T-helper 22 cell (primary cell): ENCODE measurements around the gene NADK2.
"Not testable (repeated sequence)": the region's sequence is repeated elsewhere in the genome, so short reads cannot be mapped to it uniquely, and the experiment has no call there.

Source experiments
- DNase-seq: peaks from one replicate; pipeline ENCODE4 v3.0.0-alpha.2; 2020; ENCODE audit warnings: low read depth

NADK2 gene

DNA sequence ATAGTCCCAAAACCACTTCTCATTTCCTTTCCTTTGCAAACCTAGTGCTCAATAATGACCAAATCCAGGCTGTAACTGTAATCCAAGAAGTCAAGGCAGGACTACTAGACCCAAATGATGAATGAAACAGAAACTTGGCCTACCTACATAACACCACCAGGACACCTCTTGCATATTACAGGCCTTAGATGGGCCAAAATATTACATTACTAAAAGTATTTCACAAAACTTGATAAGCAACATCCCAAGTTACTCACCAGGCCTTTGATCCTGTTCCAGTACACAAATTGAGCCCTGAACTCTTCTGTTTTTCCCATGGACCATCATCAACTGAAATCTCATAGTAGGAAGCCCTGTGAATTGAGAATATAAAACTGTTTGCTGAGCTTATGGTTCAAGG, 34.8 kb downstream of the NADK2 start:
- no peak for DNase-seq

DNA sequence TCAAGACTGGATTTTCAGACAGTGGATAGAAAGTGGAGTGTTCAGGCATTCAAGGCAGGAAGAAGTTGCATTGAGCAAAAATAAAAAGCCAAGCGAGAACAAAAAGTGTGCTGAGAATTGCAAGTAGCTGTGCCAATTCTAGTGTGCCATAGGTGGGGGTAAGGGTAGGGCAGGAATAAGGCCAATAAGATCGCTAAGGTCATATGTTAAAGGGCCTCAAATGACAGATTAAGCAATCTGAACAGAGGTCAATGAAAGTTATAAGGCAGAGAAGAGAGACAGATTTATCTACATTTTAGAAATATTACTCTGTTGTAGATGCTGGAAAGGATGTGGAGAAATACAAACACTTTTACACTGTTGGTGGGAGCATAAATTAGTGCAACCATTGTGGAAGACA, 36.4 kb downstream of the NADK2 start:
- no peak for DNase-seq

DNA sequence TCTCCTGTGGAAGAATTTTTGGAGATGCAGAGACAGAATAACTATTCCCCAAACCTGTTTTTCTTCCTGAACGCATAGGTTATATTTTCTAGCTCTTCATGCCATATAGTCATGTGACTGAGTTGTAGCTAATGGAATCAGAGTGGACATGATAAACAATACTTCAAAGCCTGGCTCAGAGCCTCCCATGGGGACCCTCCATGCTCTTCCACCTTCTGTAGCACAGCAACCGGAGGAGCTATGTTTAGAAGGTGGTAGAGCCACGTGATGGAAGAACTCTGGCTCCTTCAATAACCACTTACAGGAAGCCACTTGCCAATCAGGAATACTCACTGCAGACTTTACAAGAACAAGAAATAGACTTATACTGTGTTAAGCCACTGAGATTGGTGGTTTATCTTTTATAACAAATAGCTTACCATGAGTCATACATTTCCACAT, 39.2 kb downstream of the NADK2 start:
- DNase-seq, result no peak

DNA sequence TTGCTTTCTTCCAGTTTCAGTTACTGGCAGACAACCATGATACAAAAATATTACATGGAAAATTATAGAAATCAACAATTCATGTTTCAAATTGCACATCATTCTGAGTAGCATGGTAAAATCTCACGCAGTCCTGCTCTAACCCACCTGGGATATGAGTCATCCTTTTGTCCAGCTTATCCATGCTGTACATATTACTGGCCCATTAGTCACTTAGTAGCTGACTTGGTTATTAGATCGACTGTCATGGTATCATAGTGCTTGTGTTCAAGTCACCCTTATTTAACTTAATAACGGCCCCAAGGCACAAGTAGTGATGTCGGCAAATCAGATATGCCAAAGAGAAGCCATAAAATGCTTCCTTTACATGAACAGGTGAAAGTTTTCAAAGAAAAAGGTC, 41.2 kb downstream of the NADK2 start:
- no peak for DNase-seq

- DNase-seq, result no peak
Observed at GRCh38 chr5:36199620-36200019, 42.1 kb downstream of the NADK2 start.

DNA sequence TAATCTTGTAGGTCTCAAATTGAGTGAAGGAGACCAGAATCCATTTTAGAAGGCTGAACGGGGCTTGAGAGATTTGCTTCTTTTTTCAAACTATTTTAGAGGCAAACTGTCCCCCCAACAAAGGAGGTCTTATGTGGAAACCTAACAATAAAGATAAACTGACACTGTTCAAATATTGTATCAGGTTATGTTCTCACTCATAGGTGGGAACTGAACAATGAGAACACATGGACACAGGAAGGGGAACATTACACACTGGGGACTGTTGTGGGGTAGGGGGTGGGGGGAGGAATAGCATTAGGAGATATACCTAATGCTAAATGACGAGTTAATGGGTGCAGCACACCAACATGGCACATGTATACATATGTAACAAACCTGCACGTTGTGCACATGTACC, 42.9 kb downstream of the NADK2 start:
- not testable (repeated sequence) for DNase-seq

DNA sequence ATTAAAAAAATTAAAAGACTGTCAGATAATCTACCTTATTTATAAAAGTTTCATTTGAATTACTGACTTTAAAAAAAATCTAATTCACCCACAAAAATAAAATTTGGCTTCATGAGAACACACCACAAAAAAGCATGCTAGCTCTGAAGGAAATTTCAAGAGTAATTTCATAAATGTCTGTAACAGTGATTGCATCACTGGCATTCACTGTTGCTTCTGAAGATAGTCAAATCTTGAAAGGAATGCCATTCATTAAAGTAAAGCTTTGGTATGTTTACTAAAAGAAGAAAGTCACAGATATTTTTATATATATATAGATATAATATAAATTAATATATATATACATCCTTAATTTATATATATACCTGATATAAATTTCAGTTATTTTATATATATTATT, 43.4 kb downstream of the NADK2 start:
- no peak for DNase-seq

GRCh38 chr5:36193746-36194145, 48.0 kb downstream of the NADK2 start:
- no peak for DNase-seq

DNA sequence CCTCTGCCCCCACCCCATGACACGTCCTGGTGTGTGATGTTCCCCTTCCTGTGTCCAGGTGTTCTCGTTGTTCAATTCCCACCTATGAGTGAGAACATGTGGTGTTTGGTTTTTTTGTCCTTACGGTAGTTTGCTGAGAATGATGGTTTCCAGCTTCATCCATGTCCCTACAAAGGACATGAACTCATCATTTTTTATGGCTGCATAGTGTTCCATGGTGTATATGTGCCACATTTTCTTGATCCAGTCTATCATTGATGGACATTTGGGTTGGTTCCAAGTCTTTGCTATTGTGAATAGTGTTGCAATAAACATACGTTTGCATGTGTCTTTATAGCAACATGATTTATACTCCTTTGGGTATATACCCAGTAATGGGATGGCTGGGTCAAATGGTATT, 57.3 kb downstream of the NADK2 start:
- DNase-seq, result not testable (repeated sequence)

- DNase-seq, result no peak
Observed at GRCh38 chr5:36181774-36182173, 60.0 kb downstream of the NADK2 start.

GRCh38 chr5:36180556-36181350, 61.0 kb downstream of the NADK2 start:
- no peak for DNase-seq

- DNase-seq, result no peak
Observed at GRCh38 chr5:36179950-36180349, 61.8 kb downstream of the NADK2 start.

GRCh38 chr5:36178524-36178890, 63.2 kb downstream of the NADK2 start:
- no peak for DNase-seq

DNA sequence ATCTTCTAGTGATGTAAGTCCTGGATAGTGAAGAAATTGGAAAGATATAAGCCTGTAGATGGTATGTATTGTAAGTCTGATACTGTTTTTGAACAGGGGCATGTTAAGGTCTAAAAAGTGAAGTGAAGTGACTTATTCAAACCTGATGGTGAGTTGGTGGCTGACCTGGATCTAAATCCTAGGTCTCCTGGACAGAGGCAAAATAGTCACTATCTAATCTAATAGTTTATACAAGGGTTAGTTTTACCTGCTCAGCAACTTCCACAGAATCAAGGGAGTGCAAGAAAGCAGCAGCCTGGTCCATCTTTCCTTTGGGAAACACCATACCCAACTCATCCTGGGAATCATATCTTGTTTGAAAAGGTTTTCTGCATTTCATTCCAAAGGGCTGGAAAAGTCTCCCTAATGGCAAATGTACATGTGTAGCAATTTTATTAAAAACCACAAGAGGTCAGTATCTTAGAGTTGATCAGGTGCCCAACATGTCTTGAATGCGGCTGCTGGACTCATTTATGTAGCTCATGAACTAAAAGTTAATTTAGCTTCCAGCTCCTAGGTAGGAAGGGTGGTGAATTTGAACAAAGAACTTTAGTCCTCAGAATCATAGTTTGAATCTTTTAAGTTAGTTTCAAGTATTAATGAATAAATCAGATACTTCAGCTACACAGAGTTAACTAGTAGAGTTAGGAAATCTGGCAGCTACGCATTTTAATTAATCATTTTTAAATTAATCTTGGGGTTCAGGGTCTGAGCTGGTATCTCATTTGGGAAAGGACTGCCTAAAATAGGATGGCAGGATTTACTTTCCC, 63.8 kb downstream of the NADK2 start:
- DNase-seq, result no peak

GRCh38 chr5:36177154-36177553, 64.6 kb downstream of the NADK2 start:
- no peak for DNase-seq

DNA sequence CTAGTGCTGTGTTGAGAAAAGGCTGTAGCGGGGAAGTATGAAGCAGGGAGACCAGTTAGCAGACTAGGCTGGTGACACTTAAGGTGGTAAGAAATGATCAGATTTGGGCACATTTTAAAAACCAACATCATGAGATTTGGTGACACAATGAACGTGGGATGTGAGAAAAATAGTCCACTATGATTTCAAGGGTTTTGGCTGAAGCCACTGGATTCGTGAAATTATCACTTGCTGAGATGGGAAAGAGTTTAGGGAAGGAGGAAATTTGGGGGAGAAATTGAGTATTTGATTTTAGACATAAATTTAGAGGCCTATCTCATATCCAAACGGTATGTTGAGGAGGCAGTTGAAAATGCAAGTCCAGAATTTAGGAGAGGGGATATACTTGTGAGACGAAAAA, 66.7 kb downstream of the NADK2 start:
- DNase-seq, result no peak

DNA sequence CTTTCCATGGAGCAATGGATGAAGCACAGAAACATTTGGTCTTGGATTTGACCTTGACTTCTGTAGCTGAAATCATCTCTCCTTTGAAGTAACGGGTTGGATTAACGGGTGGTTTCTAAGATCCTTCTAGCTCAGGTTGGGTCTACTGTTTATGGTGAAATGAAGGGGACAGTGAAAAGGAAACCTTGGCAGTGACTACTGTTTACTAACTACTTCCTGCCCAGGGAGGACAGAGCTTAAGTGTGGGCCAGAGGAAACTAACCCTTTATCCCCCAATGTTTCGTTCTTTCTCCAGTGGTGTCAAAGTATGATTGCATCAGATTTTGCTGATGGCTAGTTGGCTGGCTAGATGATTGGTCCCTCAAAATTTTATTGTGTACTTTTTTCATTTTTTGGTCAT, 67.6 kb downstream of the NADK2 start:
- DNase-seq, result no peak

GRCh38 chr5:36173426-36173825, 68.3 kb downstream of the NADK2 start:
- no peak for DNase-seq

DNA sequence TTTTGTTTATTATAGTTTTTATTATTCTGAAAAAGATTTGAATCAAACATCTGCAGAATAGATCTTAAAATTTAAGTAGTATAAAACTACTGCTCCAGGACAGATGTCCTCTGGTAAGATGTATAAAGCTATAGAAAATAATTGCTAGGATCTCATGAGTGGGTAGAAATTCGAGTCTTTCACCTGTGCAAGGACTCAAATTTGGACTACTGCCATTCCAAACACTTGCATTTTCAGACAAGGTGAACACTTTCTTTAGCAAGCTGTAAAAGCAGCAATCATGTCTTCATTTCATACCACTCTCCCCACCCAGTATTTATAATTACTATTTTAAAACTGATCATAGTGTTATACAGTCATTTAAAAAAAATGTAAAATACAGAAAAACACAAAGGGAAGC, 69.1 kb downstream of the NADK2 start:
- no peak for DNase-seq

DNA sequence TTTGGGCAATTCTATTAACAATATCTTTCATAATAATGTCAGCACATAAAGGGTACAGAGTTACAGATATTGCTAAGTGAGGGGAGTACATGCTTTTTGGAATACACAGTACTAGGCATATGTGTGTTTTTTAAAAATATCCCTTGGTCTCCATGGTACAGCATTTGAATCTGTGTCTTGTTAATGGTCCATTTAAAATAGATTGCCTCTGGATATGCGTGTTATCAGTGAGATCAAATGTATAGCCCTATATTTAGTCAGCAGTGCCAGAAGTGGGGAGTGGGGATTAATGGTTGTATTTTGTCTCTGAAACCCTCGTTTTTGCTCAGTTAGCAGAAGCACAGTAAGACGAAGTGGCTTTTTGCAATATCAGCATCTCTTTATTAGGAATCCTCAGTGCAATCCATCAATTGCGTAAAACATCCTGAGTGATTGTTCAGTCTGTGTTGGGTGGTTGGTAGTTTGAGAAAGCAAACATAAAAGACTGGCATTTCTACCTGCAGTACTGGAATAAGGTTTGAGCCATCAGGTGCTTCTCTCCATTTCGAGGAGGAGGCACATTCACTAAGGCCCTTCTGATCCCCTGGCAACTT, 70.8 kb downstream of the NADK2 start:
- no peak for DNase-seq

DNA sequence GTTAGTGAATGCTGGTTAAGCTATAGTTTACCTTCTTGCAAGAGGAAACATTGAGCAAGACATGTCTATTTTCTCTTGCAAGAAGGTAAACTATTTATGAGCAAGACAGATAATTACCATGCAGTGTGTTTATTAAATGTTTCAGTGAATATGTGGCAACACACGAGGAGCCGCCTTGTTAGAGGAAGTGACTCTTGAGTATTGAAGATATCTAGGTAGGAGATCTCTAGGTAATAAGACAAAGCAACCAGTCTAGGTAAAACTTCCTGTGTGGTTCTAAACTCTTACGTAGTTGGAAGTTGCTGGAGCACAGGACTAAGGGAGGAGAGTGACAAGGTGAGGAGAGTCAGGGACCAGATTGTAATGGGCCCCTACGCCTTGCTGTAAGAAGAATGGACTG, 73.0 kb downstream of the NADK2 start:
- DNase-seq, result no peak

DNA sequence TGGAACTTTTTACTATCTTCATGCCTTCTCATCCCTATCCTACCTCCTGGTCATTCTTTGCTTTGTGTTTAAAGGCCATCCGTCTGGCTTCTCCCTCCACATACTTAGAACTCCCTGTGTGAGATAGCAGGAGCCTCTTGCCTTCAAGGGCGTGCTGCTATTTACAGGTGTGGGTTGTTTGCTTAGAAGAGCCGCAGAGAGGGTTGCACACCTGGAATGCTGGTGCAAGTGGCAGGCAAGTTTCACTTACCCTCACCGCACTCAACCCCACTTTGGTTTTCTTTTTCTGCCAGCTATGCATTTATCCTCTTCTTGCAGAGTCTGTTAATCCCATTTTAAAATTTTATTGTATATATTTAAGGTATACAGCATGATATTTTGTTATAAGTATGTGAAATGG, 77.3 kb downstream of the NADK2 start:
- no peak for DNase-seq

DNA sequence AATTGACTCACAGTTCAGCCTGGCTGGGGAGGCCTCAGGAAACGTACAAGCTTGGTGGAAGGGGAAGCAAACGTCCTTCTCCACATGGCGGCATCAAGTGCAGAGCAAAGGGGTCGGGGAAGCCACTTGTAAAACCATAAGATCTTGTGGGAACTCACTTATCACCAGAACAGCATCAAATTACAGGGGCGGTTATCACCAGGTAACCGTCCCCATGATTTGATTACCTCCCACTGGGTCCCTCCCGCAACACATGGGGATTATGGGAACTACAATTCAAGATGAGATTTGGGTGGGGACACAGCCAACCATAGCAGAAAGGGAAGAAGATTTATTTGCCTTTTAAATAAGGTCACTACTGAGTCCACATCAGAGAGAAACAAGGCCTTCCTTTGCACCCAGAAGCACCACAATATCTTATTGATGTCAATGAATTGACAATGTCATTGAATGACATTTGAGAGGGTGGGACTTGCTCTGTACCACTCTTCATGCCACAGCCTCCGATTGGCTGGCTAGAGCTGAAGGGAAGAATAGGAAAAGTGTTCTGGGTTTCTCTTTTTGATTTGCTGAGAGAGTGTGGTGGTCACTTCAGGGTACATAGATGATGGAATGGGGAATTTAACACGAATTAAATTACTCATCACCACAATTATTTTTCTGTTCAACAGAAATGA, 78.8 kb downstream of the NADK2 start:
- DNase-seq, result no peak
